Stimulated activated CD4-positive, alpha-beta T cell treated with anti-CD3 and anti-CD28 coated beads, Interleukin-12 subunit alpha, Interleukin-12 subunit beta, amount 100 ng/mL, for 24 hours (primary cell): ENCODE results near the gene SIK2.

ENCODE experiments used
- DNase-seq, 2 experiments: peaks; one replicate each; pipeline ENCODE4 v3.0.0-alpha.2; 2020; ENCODE audit warnings: low read depth in 2 of 2

Gene SIK2

DNA sequence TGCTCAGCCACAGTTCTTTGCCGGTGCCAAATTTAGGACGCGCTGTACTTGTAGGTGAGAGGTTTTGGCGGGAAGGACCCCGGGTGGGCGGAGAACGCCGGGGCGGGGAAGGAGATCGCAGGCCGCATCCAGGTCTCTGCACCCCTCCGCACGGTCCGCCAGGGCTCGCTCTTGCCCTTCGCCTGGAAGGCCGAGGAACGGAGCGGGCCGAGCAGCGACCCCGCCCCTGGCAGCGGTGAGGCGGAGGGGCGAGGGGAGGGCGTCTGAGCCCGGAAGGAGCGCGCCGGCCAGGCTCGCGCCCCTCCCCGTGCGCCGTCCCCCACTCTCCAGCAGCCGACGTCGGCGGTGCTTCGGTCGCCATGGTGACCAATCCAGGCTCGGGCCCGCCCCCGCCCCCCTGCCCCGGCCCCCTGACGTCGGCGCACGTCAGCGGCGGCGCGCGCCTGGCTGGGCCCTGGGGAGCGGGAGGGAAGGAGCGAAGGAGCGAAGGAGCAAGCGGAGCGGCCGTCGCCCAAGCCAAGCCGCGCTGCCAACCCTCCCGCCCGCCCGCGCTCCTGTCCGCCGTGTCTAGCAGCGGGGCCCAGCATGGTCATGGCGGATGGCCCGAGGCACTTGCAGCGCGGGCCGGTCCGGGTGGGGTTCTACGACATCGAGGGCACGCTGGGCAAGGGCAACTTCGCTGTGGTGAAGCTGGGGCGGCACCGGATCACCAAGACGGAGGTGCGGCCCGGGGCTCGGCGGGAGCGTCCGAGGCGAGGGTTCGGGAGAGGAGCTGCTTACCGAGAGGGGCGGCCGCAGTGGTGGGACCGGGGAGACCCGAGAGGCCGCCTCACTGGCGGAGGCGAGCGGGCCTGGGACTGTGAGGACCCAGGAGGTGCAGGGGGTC, at the start of gene SIK2:
Gene SIK2, plus strand, starts transcription at position 471 of the 886 bp plus-strand sequence. Its CDS starts 115 bp downstream, at position 586.
- peak; percentile 81 to 83 for DNase-seq

DNA sequence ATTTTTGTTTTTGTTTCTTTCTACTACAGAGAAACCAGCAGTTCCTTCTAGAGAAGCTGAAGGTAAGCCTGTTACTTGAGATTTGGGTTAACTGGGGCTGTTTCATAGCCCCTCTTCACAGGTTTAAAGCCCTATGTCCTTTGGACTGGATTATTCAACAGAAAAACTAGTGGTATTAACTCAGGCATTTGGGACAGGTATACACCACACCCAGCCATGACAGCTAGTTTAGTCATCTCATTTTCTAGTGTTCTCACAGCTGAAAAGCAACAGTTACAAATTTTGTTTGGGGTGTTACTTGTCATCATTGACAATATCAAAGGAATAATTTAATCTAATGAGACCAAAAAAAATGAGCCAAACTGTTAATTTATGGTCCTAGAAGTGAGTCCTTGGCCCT, 47.7 kb upstream of the SIK2 start:
- no peak for DNase-seq

DNA sequence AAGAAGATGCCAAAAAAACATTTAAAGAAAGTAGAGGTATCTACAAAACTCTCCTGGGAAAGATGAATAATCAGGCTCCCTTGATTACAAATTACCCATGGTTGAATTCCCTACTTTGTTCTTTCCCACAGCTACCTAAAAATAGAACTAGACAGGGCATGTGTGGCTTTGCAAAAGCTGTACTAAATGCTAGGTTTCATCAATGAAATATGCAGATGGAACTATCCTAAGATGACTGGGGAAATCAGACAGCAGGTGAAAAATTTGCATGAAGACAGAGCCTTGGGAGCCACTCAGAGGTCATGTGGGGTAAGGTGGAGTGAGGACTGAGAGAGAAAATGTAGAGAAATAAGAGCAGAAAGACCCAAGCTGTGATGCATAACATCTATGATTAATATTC, 47.0 kb upstream of the SIK2 start:
- DNase-seq, result no peak

DNA sequence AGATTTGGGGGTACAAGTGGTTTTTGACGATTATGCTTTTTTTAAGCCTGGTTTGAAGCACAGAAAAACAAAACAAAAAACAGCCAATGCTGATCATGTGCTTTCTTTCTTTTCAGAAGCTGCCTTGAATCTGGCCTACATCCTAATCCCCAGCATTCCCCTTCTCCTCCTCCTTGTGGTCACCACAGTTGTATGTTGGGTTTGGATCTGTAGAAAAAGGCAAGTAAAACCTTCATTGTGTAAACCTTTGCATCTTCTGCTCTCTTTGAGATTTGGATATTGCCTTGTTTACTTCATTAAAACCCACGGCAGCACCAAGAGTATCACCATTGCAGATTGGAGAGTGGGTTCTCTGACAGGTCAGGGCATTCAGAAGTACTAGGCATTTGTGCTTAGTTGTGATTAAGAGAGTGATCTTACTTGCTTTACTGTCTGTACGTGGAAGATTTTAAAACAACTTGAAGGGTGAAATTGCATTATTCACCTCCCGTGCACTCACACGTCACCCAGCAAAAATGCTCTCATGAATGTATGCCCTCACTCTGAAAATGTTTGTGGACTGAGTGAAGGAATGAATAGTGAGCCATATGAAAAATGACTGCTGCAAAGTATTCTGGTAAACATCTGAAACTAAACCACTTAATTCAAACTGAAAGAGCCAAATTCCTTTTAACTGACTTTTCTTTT, 44.7 kb upstream of the SIK2 start:
- no peak for DNase-seq

DNA sequence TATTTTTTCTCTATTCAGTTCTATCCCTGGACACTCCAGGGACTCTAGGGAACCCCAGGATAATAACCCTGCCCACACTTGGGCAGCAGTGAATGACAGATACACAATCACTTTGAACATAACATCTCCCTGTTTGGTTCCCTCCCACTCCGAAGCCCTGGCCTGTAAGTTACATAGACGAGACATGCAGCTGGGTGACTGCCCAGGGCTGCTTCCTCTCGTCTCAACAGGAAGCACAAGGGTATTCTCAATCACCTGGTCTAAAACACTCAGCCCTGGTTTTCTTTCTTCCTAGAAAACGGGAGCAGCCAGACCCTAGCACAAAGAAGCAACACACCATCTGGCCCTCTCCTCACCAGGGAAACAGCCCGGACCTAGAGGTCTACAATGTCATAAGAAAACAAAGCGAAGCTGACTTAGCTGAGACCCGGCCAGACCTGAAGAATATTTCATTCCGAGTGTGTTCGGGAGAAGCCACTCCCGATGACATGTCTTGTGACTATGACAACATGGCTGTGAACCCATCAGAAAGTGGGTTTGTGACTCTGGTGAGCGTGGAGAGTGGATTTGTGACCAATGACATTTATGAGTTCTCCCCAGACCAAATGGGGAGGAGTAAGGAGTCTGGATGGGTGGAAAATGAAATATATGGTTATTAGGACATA, 42.3 kb upstream of the SIK2 start:
- no peak for DNase-seq

DNA sequence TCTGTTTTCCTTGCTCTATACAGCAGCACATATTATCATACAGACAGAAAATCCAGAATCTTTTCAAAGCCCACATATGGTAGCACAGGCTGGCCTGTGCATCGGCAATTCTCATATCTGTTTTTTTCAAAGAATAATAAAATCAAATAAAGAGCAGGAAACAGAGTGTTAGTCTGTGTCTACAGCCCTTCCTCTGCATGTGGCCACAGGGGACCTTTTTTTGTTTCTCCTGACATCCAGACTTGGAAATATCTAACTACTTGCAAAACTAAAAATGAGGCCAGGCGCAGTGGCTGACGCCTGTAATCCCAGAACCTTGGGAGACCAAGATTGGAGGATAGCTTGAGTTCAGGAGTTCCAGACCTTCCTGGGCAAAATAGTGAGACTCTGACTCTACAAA, 41.4 kb upstream of the SIK2 start:
- DNase-seq, result no peak

DNA sequence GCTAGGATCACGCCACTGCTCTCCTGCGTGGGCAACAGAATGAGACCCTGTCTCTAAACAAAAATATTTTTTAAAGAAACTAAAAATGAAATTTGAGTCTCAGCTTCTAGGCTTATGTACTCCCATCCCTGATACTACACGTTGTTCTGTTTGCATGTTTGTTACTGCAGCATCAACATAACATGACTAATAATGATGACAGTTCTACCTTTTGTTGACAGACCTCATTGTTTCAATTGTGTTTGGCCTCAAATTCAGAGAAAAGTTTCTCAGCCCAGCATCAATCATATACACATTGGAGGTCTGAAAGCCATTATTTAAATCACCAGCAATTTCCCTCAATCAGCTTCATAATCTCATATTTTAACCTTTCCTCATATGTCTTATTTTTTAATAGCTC, 40.9 kb upstream of the SIK2 start:
- no peak for DNase-seq

DNA sequence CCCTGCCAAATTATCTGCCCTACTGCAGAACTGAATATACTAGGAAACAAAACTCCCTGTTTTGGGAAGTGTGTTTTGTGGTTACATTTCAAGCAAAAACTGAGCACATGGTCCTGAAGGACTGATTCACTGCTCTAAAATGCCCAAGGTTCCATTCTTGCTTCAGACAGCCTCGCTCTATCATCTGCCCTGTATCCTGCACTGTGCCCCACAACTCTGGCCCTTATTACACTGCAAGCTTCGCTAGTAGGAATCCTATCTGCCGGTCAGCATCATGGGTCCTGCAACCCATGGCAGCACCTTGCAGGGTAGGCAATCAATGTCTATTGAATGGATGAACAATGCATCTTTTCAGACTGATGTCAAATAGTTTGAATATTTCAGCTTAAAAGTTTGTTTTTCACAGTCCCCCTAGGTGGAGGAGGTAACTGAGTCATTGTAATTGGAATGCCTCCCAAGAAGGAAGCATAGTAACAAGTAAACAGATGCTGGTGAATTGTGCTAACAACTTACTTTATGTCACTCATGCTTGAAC, 40.4 kb upstream of the SIK2 start:
- no peak for DNase-seq

DNA sequence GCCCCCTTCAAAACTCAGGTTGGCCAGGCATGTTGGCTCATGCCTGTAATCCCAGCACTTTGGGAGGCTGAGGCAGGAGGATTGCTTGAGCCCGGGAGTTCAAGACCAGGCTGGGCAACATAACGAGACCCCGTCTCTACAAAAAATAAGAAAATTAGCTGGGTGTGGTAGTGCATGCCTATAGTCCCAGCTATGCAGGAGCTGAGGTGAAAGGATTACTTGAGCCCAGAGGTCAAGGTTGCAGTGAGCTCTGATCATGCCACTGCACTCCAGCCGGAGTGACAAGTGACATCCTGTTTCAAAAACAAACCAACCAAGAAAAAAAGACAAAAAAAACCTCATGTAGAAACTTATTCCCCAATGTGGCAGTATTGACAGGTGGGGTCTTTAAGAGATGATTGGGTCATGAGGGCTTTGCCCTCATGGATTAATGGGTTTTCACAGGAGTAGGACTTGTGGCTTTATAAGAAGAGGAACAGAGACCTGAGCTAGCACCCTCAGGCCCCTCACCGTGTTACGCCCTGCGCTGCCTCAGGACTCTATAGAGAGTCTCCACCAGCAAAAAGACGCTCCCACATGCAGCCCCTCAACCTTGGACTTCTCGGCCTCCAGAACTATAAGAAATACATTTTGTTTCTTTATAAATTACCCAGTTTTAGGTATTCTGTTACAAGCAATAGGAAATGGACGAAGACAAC, 39.4 kb upstream of the SIK2 start:
- DNase-seq, result no peak

DNA sequence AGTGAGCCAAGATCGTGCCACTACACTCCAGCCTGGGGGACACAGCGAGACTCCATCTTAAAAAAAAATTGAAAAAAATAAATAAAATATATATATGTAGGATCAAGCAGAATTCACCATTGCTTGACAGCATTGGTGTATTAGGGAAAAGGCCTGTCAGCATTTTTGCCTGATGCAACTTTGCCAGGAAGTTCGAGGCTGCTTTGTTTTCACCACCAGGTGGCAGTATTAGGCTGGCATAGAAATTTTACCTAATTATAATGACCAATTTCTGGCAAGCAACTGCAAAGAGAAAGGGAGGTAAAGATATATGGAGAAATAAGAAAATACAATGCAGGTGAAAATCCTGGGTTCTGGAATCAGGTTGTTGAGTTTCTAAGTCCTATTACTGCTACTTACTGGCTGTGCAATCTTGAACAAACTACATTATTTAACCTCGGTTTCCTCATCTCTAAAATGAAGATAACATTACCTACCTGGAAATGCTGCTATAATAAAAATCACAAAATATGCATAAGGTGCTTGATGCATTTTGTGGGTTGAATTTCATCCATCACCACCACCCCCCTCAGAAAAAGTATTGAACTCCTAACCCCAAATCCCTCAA, 37.0 kb upstream of the SIK2 start:
- peak; percentile 30 to 61 for DNase-seq

DNA sequence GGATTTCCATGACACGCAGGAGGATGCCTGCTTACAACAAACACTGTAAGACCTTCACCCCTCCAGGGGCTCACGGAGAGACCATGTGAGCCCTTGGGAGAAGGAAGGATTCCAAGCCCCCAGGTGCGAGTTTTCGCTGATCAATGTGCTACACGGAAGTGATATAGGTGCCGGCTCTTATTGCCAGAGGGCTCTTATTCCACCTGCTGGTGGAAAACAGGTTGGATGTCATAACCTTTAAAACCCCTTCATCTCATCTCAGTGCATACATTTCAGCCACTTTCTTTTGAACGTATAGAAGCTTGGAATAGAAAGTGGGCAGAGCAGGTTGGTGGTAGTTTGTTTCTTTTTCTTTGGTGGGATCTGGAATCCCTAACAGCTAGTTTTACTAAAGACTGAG, 35.9 kb upstream of the SIK2 start:
- DNase-seq, result no peak

DNA sequence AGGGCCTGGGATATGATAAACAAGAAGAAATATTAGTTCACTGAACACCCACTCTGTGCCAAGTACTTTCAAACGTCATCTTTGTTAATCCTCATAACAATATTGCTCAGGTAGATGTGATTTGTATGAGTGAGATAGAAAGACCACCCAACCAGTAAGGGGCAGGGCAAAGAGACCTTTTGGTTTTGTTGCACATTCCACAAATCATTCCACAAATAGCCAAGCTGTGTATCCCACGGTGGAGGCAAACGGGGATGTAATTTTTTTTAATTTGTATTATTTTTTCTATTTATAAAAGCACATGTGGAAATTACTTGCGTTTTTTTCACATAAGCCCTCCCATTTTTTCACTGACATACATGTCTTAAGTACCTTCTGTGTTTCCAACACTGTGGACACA, 32.8 kb upstream of the SIK2 start:
- no peak for DNase-seq

DNA sequence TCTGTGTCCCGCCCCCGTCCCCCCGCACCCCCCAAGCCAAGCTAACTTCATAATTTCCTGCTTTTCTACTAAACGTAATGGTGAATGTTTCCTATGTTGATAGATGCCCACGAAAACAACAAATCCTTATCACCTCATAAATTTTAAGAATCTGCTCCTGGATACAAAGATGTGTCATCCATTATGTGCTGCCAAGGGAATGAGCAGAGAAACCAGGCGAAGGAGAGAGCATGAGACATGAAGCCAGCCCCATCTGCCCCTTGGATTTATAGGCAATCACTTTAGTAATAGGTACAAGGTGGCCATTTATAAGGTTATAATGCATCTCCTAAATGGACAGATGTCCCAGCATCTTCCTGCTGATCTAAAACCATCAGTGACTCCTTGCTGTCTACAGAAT, 31.5 kb upstream of the SIK2 start:
- DNase-seq, result no peak

DNA sequence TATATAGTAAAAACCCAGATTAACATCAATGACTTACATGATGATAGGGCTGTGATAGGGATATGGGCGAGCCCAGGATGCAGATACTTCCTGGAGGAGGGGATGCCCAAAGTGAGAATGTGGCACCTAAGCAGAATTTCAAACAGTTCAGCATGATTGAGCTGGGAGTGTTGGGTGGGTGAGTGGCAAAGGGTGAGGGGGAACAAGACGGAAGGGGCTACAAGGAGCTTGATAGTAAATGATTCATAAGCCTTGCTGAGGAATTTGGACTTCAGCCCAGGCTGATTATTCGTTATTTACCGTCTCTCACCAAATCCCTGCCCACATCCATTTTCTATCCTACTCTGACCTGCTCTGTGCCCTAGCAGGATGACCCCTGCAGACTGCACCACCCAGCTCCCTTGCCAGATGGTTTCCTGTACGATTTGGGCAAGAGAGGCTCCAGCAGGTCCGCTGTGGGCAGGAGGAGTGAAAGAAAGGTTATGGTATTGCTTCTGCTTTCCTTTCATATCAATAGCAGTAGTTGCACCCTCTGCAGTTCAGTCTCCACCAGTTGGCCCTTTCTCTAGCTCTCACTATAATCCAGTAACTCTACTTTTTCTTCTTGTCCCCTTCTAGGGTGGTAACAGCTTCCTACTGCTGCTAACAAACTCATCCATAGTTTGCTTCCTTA, 30.3 kb upstream of the SIK2 start:
- DNase-seq, result no peak

DNA sequence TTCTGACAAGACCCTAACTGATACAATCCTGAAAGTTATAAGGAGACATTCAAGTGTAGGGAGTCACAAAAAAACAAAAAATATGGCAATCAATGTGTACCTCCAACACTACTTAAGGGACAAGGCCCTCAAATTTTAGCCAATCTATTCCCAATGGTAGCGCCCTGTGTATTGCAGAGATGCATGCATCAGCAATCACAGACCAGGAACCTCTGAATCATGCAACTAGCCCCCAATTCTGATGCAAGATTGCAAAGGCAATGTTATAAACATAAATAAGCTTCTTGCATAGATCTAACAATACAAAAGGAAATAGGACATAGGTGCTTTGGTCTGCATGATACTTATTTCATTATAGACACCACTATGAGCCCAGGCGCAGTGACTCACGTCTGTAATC, 29.7 kb upstream of the SIK2 start:
- DNase-seq, result no peak

DNA sequence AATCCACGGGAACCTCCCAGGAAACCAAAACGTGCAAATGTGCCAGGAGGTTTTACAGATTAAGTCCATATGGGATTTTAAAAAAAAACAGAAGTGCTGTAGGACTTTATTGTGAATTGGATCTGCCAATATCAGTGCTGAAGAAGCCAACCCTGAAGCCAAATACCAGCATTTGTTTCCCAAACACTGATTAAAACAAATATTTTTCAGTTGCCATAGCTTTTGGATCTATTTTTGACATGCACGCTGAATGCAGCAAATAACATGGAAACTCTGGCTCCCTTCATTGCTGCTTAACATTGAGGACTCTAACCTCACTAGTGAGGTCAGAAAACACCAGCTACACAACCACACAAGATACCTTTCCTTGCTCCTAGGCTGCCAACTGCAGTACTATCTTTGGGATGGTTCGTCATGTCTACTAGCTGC, 28.4 kb upstream of the SIK2 start:
- no peak for DNase-seq

DNA sequence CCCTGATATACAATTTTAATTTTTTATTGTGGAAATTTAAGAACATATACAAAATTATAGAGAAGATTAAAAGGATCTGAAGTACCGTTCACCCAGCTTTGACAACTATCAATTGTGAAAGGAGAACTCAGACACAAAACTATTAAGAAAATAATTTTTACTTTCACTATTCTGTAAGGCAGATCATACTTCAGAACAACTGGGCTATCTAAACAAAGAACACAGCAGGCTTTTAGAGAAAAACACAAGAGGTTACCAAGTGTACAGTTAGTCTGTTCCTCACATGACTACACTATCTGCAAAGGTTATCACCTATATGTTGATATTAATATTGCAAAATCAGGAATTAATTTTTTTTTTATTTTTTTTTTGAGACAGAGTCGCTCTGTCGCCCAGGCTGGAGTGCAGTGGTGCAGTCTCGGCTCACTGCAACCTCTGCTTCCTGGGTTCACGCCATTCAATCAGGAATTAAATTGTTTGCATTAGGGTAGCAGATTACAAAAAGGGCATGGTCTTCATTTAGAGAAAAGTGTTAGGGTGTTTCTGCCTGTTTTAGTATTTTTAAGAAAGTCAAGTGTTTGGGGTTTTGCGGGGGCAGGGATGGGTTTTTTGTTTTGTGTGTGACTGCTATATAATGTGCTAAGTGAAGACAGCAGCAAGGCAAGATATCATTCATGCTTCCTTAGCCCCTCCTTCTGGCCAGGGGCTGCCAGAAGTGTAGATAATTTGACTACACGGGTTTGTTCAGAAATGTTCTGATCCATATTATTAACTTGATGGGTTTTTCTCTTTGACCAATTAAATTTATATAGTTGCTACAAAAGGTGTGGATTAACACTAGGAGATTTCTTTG, 27.6 kb upstream of the SIK2 start:
- no peak for DNase-seq

DNA sequence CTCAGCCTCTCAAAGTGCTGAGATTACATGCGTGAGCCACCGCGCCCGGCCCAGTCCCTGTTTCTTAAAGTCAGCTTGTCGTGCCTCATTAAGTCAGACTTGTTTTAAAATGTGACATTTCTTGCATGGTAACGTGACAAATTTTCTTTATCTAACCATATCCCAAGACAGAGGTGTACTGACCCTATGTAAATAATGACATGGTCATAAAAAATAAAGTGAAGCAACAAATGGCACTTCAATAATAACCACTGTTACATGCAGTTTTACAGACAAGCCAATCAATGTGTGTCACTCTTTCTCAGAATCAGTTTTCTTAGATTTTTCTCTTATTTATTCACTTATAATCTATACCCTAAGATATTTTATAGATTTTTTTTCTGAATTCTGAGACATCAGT, 26.5 kb upstream of the SIK2 start:
- no peak for DNase-seq

DNA sequence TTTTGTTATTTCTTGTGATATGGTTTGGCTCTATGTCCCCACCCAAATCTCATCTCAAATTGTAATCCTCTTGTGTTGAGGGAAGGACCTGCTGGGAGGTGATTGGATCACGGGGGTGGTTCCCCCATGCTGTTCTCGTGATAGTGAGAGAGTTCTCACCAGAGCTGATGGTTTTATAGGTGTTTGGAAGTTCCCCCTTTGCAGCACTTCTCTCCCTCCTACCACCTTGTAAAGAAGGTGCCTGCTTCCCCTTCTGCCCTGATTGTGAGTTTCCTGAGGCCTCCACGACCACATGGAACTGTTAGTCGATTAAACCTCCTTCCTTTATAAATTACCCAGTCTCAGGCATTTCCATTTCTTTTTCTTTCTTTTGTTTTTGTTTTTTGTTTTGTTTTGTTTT, 24.4 kb upstream of the SIK2 start:
- no peak for DNase-seq

DNA sequence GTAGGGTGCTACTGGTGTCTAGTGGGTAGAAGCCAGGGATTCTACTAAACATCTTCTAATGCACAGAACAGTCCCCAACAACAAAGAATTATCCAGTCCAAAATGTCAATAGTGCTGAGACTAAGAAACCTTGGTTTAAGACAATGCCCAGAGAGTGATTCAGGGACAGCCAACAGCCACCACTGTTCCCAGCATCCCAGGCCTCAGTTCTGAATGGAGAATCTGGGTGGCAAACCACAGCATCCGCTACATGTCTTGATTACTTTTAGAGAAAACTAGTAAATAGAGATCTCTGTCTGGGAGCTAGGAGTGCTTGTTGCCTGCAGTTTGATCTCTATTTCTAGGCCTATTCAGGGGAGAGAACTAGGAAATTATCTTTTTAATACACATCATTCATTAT, 20.9 kb upstream of the SIK2 start:
- DNase-seq, result no peak
